HEK293 (cell line): ENCODE results near the gene LCN1.

Experiments
- CTCF ChIA-PET: fragments of 350-600 bp; formaldehyde crosslinking; extraction: SDS; loops from one replicate; lab custom pipeline; 2021; ENCODE audit warnings: antibody characterized with exemption; lab: Yijun Ruan, JAX
- POLR2A ChIA-PET: fragments of 300-600 bp; formaldehyde crosslinking; extraction: SDS; loops from one replicate; lab custom pipeline; 2020; ENCODE audit warnings: antibody characterized with exemption, inconsistent platforms; lab: Yijun Ruan, JAX
- H3K27ac ChIP-seq: fragments of 200-500 bp; sonication (Bioruptor generic); 2 replicates; pipeline ENCODE4 v1.5.1; 2014; ENCODE audit warnings: low read depth, low read length, control low read depth, inconsistent platforms; ENCODE audit errors: extremely low read depth
- H3K36me3 ChIP-seq, 2 experiments: fragments of 200-500 bp in 1 of 2; sonication (Bioruptor generic) in 1 of 2; 1 replicate in 1 of 2; 2 replicates in 1 of 2; pipeline ENCODE4 v1.5.1; 2014 to 2017; ENCODE audit warnings: inconsistent platforms in 2 of 2, low read length in 2 of 2; ENCODE audit not compliant: control insufficient read depth in 2 of 2, insufficient read depth in 1 of 2
- H3K4me1 ChIP-seq: fragments of 200-500 bp; sonication (Bioruptor generic); 2 replicates; pipeline ENCODE4 v1.5.1; 2014; ENCODE audit warnings: mild to moderate bottlenecking, low read length, inconsistent platforms; ENCODE audit not compliant: control insufficient read depth, insufficient read depth
- H3K4me3 ChIP-seq: 2 replicates; pipeline ENCODE4 v1.5.1; 2011; ENCODE audit warnings: low read depth, mild to moderate bottlenecking, control low read depth, low read length, moderate library complexity
- H3K9me3 ChIP-seq: fragments of 200-500 bp; sonication (Bioruptor generic); 2 replicates; pipeline ENCODE4 v1.5.1; 2014; ENCODE audit warnings: low read depth, low read length, inconsistent platforms; ENCODE audit not compliant: control insufficient read depth, insufficient read depth
- ZBTB44 ChIP-seq: fragments of 450-650 bp; IDR thresholded peaks from 2 replicates; pipeline ENCODE4 v1.5.1; 2018; ENCODE audit warnings: missing biosample characterization, mild to moderate bottlenecking, missing genetic modification characterization
- ZNF10 ChIP-seq: fragments of 450-650 bp; formaldehyde crosslinking; IDR thresholded peaks from 2 replicates; pipeline ENCODE4 v1.5.1; 2017; ENCODE audit warnings: missing biosample characterization, missing genetic modification characterization
- ZNF146 ChIP-seq: fragments of 450-650 bp; formaldehyde crosslinking; IDR thresholded peaks from 2 replicates; pipeline ENCODE4 v1.5.1; 2016; ENCODE audit warnings: missing biosample characterization, missing genetic modification characterization
- ZNF155 ChIP-seq: fragments of 450-650 bp; formaldehyde crosslinking; IDR thresholded peaks from 2 replicates; pipeline ENCODE4 v1.5.1; 2016; ENCODE audit warnings: missing biosample characterization, missing genetic modification characterization
- ZNF561 ChIP-seq: fragments of 450-650 bp; IDR thresholded peaks from 2 replicates; pipeline ENCODE4 v1.5.1; 2018; ENCODE audit warnings: missing biosample characterization, missing genetic modification characterization, borderline replicate concordance
- TF ChIP-seq, protein P1 (sequence below): fragments of 450-650 bp; formaldehyde crosslinking; IDR thresholded peaks from 2 replicates; pipeline ENCODE4 v1.5.1; 2017; ENCODE audit warnings: missing biosample characterization, missing genetic modification characterization
- TF ChIP-seq, protein P2 (sequence below): fragments of 450-650 bp; formaldehyde crosslinking; IDR thresholded peaks from 2 replicates; pipeline ENCODE4 v1.5.1; 2016; ENCODE audit warnings: missing biosample characterization, missing genetic modification characterization, borderline replicate concordance
- TF ChIP-seq, protein P3 (sequence below): fragments of 450-650 bp; formaldehyde crosslinking; IDR thresholded peaks from 2 replicates; pipeline ENCODE4 v1.5.1; 2016; ENCODE audit warnings: missing biosample characterization, missing genetic modification characterization

Gene LCN1

DNA sequence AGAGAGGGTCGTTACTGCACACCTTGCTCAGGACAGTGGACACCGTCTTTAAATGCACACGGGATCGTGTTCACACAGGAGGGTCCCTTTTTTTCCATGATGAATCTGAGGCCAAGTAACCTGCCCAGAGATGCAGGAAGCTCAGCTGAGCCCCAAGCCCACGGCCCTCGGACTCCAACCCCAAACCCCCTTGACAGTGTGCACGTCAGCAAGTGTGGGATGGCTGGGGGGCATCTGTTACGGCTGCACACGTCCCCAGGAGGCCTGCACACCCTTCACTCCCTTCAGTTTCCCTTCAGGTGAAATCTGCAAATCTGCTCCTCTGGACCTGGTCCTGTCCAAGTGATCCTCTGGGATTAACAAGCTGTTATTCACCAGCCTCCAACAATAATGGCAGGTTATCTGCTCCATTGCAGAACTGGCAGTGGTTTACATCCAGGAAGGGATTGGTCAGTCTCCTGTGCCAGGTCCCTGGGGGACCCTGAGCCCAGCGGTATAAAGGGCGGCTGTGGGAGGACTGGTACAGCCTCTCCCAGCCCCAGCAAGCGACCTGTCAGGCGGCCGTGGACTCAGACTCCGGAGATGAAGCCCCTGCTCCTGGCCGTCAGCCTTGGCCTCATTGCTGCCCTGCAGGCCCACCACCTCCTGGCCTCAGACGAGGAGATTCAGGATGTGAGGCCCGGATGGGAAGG lies at the start of gene LCN1:
Gene LCN1, plus strand, starts transcription at position 525 of the 692 bp plus-strand sequence. Its CDS starts 58 bp downstream, at position 583.
- POLR2A ChIA-PET, result no interaction called here
- H3K4me1 ChIP-seq, result no peaks in the 10 kb centered on the region
- no peak within 1 kb of the TSS for H3K27ac ChIP-seq
- TF ChIP-seq, protein P1, sequence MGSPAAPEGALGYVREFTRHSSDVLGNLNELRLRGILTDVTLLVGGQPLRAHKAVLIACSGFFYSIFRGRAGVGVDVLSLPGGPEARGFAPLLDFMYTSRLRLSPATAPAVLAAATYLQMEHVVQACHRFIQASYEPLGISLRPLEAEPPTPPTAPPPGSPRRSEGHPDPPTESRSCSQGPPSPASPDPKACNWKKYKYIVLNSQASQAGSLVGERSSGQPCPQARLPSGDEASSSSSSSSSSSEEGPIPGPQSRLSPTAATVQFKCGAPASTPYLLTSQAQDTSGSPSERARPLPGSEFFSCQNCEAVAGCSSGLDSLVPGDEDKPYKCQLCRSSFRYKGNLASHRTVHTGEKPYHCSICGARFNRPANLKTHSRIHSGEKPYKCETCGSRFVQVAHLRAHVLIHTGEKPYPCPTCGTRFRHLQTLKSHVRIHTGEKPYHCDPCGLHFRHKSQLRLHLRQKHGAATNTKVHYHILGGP (tag by site-specific recombination), result no peak
- TF ChIP-seq ZNF561 (tag by site-specific recombination), result no peak
- TF ChIP-seq, protein P2, sequence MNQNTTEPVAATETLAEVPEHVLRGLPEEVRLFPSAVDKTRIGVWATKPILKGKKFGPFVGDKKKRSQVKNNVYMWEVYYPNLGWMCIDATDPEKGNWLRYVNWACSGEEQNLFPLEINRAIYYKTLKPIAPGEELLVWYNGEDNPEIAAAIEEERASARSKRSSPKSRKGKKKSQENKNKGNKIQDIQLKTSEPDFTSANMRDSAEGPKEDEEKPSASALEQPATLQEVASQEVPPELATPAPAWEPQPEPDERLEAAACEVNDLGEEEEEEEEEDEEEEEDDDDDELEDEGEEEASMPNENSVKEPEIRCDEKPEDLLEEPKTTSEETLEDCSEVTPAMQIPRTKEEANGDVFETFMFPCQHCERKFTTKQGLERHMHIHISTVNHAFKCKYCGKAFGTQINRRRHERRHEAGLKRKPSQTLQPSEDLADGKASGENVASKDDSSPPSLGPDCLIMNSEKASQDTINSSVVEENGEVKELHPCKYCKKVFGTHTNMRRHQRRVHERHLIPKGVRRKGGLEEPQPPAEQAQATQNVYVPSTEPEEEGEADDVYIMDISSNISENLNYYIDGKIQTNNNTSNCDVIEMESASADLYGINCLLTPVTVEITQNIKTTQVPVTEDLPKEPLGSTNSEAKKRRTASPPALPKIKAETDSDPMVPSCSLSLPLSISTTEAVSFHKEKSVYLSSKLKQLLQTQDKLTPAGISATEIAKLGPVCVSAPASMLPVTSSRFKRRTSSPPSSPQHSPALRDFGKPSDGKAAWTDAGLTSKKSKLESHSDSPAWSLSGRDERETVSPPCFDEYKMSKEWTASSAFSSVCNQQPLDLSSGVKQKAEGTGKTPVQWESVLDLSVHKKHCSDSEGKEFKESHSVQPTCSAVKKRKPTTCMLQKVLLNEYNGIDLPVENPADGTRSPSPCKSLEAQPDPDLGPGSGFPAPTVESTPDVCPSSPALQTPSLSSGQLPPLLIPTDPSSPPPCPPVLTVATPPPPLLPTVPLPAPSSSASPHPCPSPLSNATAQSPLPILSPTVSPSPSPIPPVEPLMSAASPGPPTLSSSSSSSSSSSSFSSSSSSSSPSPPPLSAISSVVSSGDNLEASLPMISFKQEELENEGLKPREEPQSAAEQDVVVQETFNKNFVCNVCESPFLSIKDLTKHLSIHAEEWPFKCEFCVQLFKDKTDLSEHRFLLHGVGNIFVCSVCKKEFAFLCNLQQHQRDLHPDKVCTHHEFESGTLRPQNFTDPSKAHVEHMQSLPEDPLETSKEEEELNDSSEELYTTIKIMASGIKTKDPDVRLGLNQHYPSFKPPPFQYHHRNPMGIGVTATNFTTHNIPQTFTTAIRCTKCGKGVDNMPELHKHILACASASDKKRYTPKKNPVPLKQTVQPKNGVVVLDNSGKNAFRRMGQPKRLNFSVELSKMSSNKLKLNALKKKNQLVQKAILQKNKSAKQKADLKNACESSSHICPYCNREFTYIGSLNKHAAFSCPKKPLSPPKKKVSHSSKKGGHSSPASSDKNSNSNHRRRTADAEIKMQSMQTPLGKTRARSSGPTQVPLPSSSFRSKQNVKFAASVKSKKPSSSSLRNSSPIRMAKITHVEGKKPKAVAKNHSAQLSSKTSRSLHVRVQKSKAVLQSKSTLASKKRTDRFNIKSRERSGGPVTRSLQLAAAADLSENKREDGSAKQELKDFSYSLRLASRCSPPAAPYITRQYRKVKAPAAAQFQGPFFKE (tag by site-specific recombination), result no peak
- CTCF ChIA-PET, result no interaction called here
- no peaks in the 10 kb centered on the region for H3K36me3 ChIP-seq
- no peak within 1 kb of the TSS for H3K4me3 ChIP-seq
- no peaks in the 10 kb centered on the region for H3K9me3 ChIP-seq

DNA sequence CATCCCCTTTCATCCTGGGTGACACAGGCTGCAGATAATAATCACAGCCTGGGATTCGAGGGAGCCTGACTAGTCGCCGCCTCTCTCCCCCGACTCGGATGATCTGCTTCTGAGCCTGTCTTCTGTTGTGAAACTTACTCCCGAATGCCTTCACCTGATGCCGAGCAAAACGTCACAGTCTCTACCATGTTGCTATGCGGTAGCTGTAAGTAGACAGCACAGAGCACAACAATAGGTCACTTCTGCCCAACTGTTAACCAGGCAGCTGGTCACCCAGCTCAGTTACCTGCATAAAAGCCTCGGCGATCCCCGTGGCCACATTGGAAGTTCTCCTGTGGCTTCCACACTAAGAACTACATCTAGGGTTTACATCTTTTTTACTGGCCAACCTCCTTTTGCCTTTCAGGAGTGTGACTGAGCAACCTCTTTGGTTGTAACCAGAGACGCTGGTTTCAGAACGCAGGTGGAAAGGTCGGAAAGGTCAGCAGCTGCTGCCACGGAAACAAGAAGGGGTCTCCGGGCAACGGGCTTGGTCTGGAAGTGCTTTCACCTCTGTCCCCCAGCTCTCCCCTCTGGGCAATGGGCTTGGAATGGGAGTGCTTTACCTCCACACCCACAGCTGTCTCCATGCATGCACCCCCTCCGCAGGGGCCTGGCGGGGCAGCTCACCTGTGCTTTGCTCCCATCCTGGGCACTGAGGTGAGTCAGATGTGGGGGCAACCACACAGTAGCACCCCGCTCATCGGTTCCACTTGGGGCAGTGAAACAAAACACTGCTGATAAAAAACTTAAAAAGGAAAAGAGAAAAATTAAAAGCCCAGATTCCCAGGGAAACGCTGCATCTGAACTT lies 49.2 kb upstream of the LCN1 start:
- TF ChIP-seq ZNF146 (tag by site-specific recombination) (no peak), ZBTB44 (no peak), ZNF10 (peak; percentile 64; the same call in 1 of the 2 replicates), ZNF155 (no peak)
- TF ChIP-seq, protein P3, sequence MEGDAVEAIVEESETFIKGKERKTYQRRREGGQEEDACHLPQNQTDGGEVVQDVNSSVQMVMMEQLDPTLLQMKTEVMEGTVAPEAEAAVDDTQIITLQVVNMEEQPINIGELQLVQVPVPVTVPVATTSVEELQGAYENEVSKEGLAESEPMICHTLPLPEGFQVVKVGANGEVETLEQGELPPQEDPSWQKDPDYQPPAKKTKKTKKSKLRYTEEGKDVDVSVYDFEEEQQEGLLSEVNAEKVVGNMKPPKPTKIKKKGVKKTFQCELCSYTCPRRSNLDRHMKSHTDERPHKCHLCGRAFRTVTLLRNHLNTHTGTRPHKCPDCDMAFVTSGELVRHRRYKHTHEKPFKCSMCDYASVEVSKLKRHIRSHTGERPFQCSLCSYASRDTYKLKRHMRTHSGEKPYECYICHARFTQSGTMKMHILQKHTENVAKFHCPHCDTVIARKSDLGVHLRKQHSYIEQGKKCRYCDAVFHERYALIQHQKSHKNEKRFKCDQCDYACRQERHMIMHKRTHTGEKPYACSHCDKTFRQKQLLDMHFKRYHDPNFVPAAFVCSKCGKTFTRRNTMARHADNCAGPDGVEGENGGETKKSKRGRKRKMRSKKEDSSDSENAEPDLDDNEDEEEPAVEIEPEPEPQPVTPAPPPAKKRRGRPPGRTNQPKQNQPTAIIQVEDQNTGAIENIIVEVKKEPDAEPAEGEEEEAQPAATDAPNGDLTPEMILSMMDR (tag by site-specific recombination), result no peak
- H3K4me1 ChIP-seq, result 0 out of 2 replicates have a peak, but pooled peaks cover 3% of the 10 kb centered on the region
- ChIA-PET POLR2A (interaction anchor here (0.5 to 1.4 kb wide), 2 partner anchors 9 to 53 kb away, joined by 3 to 7 read pairs; no protein-coding TSS in a partner anchor), CTCF (interaction anchor here (0.8 to 2.5 kb wide), 3 partner anchors 8 to 717 kb away, joined by 4 to 9 read pairs (median 4); no protein-coding TSS in a partner anchor)
- peaks cover 0 to 3% of the 10 kb centered on the region in 2 experiments; a peak in 1 of 3 replicates for H3K36me3 ChIP-seq
- no peak overlapping the region for H3K27ac ChIP-seq
- no peaks in the 10 kb centered on the region for H3K9me3 ChIP-seq
- H3K4me3 ChIP-seq, result no peak overlapping the region
